Fibroblast of pulmonary artery (primary cell): ENCODE measurements around the gene MLN.

ENCODE experiments used
- DNase-seq: peaks from one replicate; pipeline ENCODE4 v3.0.0-alpha.2; 2010; ENCODE audit warnings: low read depth
- H3K4me3 ChIP-seq: replicated peaks from 2 replicates; pipeline ENCODE4 v1.5.1; 2011; ENCODE audit warnings: low read depth, mild to moderate bottlenecking, control low read depth, low read length, moderate library complexity
- TF ChIP-seq, protein P1 (sequence below): IDR thresholded peaks from 2 replicates; pipeline ENCODE4 v1.5.1; 2011; ENCODE audit warnings: mild to moderate bottlenecking, control low read depth, low read length, inconsistent platforms; ENCODE audit errors: missing control alignments

The MLN gene

GRCh38 chr6:33759887-33760629, 43.7 kb downstream of the MLN start:
- no peak overlapping the region for H3K4me3 ChIP-seq
- TF ChIP-seq, protein P1, sequence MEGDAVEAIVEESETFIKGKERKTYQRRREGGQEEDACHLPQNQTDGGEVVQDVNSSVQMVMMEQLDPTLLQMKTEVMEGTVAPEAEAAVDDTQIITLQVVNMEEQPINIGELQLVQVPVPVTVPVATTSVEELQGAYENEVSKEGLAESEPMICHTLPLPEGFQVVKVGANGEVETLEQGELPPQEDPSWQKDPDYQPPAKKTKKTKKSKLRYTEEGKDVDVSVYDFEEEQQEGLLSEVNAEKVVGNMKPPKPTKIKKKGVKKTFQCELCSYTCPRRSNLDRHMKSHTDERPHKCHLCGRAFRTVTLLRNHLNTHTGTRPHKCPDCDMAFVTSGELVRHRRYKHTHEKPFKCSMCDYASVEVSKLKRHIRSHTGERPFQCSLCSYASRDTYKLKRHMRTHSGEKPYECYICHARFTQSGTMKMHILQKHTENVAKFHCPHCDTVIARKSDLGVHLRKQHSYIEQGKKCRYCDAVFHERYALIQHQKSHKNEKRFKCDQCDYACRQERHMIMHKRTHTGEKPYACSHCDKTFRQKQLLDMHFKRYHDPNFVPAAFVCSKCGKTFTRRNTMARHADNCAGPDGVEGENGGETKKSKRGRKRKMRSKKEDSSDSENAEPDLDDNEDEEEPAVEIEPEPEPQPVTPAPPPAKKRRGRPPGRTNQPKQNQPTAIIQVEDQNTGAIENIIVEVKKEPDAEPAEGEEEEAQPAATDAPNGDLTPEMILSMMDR = no peak
- DNase-seq = no peak

GRCh38 chr6:33758815-33759216, 45.0 kb downstream of the MLN start:
- TF ChIP-seq, protein P1 = no peak
- H3K4me3 ChIP-seq = no peak overlapping the region
- DNase-seq = no peak

- DNase-seq = no peak
- no peak overlapping the region for H3K4me3 ChIP-seq
- TF ChIP-seq, protein P1 = no peak
Measured at GRCh38 chr6:33757906-33758305, 45.9 kb downstream of the MLN start.

- no peak overlapping the region for H3K4me3 ChIP-seq
- TF ChIP-seq, protein P1 = no peak
- no peak for DNase-seq
Measured at GRCh38 chr6:33757113-33757512, 46.7 kb downstream of the MLN start.

DNA sequence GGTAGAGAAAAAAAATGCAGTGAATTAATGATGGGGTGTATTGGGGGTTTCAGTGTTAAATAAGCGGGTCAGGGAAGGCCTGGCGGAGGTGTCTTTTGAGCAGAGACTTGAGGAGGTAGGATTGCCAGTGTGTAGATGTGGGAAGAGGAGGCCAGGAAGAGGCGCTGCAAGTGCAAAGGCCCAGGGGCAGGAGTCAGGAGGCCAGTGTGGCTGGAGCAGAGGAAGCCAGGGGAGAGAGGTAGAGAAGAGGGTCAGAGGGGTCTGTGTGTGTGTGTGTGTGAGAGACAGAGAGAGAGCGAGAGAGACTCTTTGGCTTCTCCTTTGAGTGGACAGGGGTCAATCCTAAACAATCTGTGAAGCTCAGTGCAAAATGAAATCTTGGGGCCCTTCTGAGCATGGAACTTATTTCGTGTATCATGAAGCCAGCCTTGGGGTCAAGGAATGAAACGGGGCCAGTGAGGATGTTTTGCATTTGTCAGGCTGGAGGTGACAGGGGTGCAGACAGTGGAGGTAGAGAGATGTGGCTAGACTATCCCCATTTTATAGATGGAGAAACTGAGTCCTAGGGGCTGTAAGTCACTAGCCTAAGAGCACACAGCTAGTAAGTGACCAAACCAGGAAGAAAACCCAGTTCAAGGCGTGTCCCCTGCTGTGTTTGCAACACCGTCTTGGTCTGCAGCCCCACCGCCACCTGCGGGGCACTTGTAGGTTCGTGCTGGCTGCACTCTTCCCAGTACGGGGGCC, 47.4 kb downstream of the MLN start:
- H3K4me3 ChIP-seq = no peak overlapping the region
- TF ChIP-seq, protein P1 = no peak

DNA sequence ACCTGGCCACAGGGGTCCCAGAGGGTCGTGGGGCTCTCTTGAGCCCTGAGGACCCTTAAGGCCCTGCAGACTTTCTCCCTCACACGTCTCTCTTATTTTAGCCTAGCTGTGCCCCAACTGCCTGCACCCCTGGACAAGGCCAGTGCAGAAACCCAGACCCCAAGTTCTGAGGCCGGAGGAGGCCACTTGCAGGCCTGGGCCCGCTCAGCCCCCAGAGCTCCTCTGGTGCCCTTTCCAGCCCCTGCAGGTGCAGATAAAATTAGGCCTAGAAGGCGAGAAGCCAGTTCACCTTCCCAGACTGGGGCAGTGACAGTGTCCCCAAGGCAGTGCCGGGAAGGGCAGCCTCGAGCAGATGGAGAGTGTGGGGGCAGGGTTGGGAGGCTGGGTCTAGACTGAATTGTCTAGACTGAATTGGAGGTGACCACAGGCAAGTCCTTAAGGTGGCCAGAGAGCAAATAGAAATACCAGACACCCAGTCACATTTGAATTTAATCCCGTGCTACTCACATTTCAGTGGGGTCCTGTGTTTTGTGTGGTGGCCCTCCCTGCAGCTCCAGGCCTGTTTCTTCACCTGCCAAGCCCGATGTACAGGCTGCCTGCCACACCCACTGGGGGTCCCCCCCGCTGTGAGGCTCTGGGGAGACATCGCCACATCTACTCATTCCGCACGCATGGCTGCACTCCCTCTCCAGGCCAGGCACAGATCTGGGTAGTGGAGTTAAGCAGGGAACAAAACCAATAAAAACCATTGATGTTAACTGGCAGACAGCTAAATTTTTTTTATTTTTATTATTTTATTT, 48.5 kb downstream of the MLN start:
- no peak overlapping the region for H3K4me3 ChIP-seq
- DNase-seq = no peak
- TF ChIP-seq, protein P1 = no peak

More for the DNA sequence above, 47.4 kb downstream of the MLN start:
- DNase-seq = no peak
